ENCODE results near the gene KCNN4. TPM values are rescaled to one million over a fixed set of nuclear protein-coding genes. Genes with fewer than 3 reads are reported as not detected.

Gene KCNN4
- total and polyA plus RNA-seq, 2 donors (not counting 1 experiment from before 2014, with no cell fraction given): 107 to 267 TPM

DNA sequence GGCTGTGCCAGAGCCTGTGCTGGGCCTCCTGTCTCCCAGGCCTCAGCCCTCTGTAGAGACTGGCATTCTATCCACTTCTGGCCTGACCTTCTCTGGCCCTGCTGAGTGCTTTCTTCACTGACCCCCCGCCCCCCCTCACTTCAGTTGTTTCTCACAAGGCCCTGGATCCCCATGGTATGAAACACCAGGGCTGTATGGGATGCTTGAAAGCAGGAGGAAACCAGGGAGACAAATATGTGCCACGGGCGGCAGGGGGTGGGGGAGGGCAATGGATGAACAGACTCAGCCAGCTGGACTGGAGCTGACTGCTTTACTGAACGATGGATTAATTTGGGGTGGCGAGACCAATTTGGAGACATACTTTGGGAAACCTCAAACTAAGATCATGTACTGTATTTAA lies 50.9 kb downstream of the KCNN4 start:
- Mint-ChIP-seq H3K9me3 (ENCODE audit: insufficient read depth) (no peaks in the 10 kb centered on the region), H3K4me3 (no peak overlapping the region), H3K4me1 (peaks cover 23% of the 10 kb centered on the region), H3K27me3 (no peaks in the 10 kb centered on the region), H3K27ac (no peak overlapping the region)
- TF ChIP-seq EZH2 (IDR thresholded peaks at IDR 0.05; ENCODE audit: borderline replicate concordance, insufficient read depth, low read depth, low read length, poor library complexity, severe bottlenecking): no peak
- TF ChIP-seq, protein P1, sequence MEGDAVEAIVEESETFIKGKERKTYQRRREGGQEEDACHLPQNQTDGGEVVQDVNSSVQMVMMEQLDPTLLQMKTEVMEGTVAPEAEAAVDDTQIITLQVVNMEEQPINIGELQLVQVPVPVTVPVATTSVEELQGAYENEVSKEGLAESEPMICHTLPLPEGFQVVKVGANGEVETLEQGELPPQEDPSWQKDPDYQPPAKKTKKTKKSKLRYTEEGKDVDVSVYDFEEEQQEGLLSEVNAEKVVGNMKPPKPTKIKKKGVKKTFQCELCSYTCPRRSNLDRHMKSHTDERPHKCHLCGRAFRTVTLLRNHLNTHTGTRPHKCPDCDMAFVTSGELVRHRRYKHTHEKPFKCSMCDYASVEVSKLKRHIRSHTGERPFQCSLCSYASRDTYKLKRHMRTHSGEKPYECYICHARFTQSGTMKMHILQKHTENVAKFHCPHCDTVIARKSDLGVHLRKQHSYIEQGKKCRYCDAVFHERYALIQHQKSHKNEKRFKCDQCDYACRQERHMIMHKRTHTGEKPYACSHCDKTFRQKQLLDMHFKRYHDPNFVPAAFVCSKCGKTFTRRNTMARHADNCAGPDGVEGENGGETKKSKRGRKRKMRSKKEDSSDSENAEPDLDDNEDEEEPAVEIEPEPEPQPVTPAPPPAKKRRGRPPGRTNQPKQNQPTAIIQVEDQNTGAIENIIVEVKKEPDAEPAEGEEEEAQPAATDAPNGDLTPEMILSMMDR (IDR thresholded peaks at IDR 0.05): no peak
- 92% methylated on average over 3 of the region's 5 CpGs for WGBS (ENCODE audit: insufficient coverage)
- intact Hi-C loops (cut with micrococcal nuclease): no loop called here
- H3K4me3 ChIP-seq (ENCODE audit: control extremely low read depth in 1 of 5, extremely low read depth in 1 of 5, insufficient read depth in 1 of 5, low read depth in 2 of 5, low read length in 4 of 5): no peak overlapping the region
- H3K9ac ChIP-seq (ENCODE audit: low read length): no peak overlapping the region
- H2AFZ ChIP-seq (ENCODE audit: insufficient read depth, low read depth, low read length, poor library complexity, severe bottlenecking): no peak overlapping the region
- H3K27me3 ChIP-seq (replicated peaks in 1 of 4; ENCODE audit: control extremely low read depth in 1 of 4, control insufficient read depth in 3 of 4, insufficient read depth in 4 of 4, low read length in 3 of 4): no peaks in the 10 kb centered on the region
- H3K79me2 ChIP-seq (ENCODE audit: control insufficient read depth, insufficient read depth, low read length): no peaks in the 10 kb centered on the region
- POLR2A ChIA-PET: no interaction called here
- H3K36me3 ChIP-seq (replicated peaks in 1 of 2; ENCODE audit: control extremely low read depth in 1 of 2, control insufficient read depth in 1 of 2, extremely low read depth in 1 of 2, insufficient read depth in 2 of 2, low read length in 1 of 2): peaks cover 0 to 64% of the 10 kb centered on the region in 2 experiments
- H4K20me1 ChIP-seq (ENCODE audit: control insufficient read depth, insufficient read depth, low read length, poor library complexity, severe bottlenecking): no peaks in the 10 kb centered on the region
- H3K9me3 ChIP-seq (ENCODE audit: control extremely low read depth in 1 of 3, control insufficient read depth in 2 of 3, insufficient read depth in 1 of 3, low read length in 2 of 3): no peaks in the 10 kb centered on the region
- CTCF ChIA-PET: interaction anchor here (0.8 kb wide), 1 partner anchor 15 kb away, joined by 3 read pairs; no protein-coding TSS in a partner anchor
- H3K27ac ChIP-seq (ENCODE audit: low read length in 2 of 2): no peak overlapping the region
- H3K4me1 ChIP-seq (ENCODE audit: control insufficient read depth in 2 of 2, insufficient read depth in 2 of 2, low read length in 2 of 2): peaks cover 27 to 28% of the 10 kb centered on the region in 2 donors
- no peak overlapping the region for H3K4me2 ChIP-seq (replicated peaks; ENCODE audit: low read depth, low read length, poor library complexity, severe bottlenecking)
- ATAC-seq (ENCODE audit: low read depth) (no peak), DNase-seq (no peak)

DNA sequence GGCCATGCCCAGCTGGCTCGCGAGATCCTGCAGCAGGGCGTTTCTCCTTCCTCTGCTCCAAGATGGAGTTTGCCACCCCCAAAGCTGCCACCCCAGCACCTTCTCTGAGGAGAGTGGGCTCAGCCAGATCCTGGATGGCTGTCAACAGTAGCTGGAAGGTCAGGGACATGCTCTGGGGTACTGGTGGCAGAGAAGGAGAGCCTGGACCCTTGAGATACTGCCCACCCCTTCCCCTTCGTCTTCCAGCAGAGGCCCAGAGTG lies 53.2 kb downstream of the KCNN4 start:
- Histone ChIP-seq H3K4me3 (ENCODE audit: control extremely low read depth in 1 of 5, extremely low read depth in 1 of 5, insufficient read depth in 1 of 5, low read depth in 2 of 5, low read length in 4 of 5) (no peak overlapping the region), H3K9me3 (ENCODE audit: control extremely low read depth in 1 of 3, control insufficient read depth in 2 of 3, insufficient read depth in 1 of 3, low read length in 2 of 3) (no peaks in the 10 kb centered on the region), H3K27me3 (replicated peaks in 1 of 4; ENCODE audit: control extremely low read depth in 1 of 4, control insufficient read depth in 3 of 4, insufficient read depth in 4 of 4, low read length in 3 of 4) (no peaks in the 10 kb centered on the region), H3K4me2 (replicated peaks; ENCODE audit: low read depth, low read length, poor library complexity, severe bottlenecking) (no peak overlapping the region), H2AFZ (ENCODE audit: insufficient read depth, low read depth, low read length, poor library complexity, severe bottlenecking) (no peak overlapping the region), H4K20me1 (ENCODE audit: control insufficient read depth, insufficient read depth, low read length, poor library complexity, severe bottlenecking) (no peaks in the 10 kb centered on the region), H3K4me1 (ENCODE audit: control insufficient read depth in 2 of 2, insufficient read depth in 2 of 2, low read length in 2 of 2) (peaks cover 36 to 38% of the 10 kb centered on the region in 2 donors), H3K36me3 (replicated peaks in 1 of 2; ENCODE audit: control extremely low read depth in 1 of 2, control insufficient read depth in 1 of 2, extremely low read depth in 1 of 2, insufficient read depth in 2 of 2, low read length in 1 of 2) (peaks cover 0 to 41% of the 10 kb centered on the region in 2 experiments), H3K27ac (ENCODE audit: low read length in 2 of 2) (no peak overlapping the region), H3K9ac (ENCODE audit: low read length) (no peak overlapping the region), H3K79me2 (ENCODE audit: control insufficient read depth, insufficient read depth, low read length) (no peaks in the 10 kb centered on the region)
- no peak for ATAC-seq (ENCODE audit: low read depth)
- 60% methylated on average over 2 of the region's 4 CpGs for WGBS (ENCODE audit: insufficient coverage)
- ChIA-PET POLR2A (no interaction called here), CTCF (no interaction called here)
- intact Hi-C loops (cut with micrococcal nuclease): no loop called here
- TF ChIP-seq EZH2 (IDR thresholded peaks at IDR 0.05; ENCODE audit: borderline replicate concordance, insufficient read depth, low read depth, low read length, poor library complexity, severe bottlenecking): no peak
- TF ChIP-seq, protein P1 (IDR thresholded peaks at IDR 0.05): no peak
- Mint-ChIP-seq H3K27me3 (no peaks in the 10 kb centered on the region), H3K4me3 (no peak overlapping the region), H3K27ac (no peak overlapping the region), H3K4me1 (peaks cover 28% of the 10 kb centered on the region), H3K9me3 (ENCODE audit: insufficient read depth) (no peaks in the 10 kb centered on the region)
- DNase-seq: no peak

Data from B cell (primary cell).